ENCODE measurements around the gene SLC6A8.
"Not testable (repeated sequence)": the region's sequence is repeated elsewhere in the genome, so short reads cannot be mapped to it uniquely, and the experiment has no call there.

The SLC6A8 gene

DNA sequence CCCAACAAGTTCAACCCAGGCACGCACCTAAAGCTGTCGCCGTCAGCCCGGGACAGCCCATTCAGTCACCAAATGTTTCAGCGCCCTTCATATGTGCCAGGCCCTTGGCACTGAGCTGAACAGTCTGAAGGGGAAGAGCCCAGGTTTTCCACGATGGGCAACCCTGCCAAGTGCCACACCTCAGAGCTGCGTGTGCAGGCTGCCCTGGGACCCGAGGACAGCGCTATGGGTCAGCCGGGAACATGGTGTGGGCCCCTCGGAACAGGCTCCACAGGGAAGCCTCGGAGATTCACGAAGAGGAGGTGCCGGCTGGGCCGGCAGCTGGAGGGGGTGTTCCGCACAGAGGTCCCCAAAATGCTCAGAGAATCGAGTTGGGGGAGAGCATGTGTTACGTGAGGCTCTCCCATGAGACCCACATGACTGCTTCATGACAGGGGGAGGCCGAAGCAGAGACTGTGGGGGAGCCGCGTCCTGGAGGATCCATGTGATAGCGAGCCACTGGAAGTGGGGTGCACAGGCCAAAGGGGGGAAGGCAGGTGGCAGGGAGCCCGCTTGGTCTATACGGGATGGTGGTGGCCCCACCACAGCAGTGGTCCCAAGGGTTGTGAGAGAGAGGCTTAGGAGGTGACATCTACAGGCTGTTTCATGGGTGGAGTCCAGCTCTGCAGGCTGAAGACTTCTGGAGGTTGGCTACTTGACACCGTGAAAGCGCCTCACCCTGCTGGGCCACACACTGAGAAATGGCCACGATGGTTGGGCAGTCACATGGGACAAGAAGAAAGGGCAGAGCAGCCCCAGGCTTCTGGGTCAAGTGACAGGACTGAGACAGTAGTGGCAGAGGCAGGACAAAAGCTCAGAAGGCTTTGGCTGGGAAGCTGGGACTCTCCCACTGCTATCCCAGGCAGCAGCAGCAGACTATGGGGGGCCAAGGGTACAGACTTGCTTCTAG is 22.3 kb downstream of the SLC6A8 start:
- no peak for DNase-seq

GRCh38 chrX:153714256-153714655 is 26.5 kb downstream of the SLC6A8 start:
- no peak for DNase-seq

GRCh38 chrX:153717445-153717844 is 29.7 kb downstream of the SLC6A8 start:
- no peak for DNase-seq

DNA sequence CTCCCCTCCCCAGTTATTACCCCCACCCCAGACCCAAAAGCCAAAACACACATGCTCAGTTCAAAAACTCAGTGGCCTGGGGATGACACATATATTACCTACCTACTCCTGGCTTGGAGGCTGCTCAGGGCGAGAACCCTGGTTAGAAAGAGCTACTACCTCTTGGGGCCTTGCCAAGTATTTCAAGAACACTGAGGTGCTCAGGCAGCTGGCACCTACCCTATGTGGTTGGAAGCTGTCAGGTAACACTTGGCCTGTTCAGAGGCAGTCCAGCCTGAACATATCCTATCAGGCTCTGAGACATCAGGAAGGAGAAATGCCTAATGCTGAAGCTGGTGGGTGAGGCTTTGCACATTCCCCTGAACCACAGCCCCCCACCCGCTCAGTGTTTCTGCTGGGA is 31.5 kb downstream of the SLC6A8 start:
- no peak for DNase-seq

GRCh38 chrX:153719701-153720100 is 32.0 kb downstream of the SLC6A8 start:
- no peak for DNase-seq

GRCh38 chrX:153722704-153723350 is 35.1 kb downstream of the SLC6A8 start:
- DNase-seq, result no peak

DNA sequence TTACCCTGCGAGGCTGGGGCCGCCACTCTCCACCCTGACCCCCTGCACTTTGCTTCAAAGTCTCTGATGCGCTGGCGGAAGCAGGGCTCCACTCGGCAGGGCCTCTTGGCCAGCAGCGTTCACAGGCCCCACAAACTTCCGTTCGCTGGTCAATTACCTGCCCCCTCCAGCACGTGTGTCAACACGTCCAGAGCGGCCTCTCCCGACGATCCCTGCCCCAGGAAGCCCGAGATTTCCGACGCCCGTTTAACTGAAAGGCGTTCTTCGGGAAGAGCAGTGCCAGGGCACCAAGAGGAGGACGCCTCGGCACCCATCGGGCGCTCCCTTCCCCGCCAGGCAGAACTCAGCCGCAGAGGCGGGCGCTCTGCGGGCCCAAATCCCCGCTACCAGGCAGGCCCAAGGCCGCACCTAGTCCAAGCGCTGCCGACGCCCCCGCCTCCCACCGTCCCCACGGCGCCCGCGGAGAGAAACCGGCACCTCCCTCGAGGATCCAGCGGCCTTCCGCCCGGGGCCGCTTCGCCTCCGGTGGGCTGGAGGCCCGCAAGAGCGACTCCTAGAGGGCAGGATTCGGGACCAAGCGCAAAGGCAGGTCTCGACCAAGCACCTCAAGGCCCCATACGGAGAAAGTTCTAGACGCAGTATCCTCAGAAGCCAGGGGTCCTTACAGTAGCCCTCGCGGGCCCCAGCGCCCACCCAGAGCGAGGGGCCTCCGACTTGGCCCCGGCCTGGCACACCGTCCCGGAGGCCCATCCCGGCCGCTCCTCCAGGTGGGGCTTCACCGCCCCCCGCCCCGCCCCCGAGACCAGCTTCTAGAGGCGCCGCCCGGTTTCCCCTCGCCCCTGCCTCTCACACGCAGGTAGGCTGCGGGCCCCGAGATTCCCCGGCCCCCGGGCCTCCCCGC is 35.9 kb downstream of the SLC6A8 start:
- peak; percentile 54 for DNase-seq

DNA sequence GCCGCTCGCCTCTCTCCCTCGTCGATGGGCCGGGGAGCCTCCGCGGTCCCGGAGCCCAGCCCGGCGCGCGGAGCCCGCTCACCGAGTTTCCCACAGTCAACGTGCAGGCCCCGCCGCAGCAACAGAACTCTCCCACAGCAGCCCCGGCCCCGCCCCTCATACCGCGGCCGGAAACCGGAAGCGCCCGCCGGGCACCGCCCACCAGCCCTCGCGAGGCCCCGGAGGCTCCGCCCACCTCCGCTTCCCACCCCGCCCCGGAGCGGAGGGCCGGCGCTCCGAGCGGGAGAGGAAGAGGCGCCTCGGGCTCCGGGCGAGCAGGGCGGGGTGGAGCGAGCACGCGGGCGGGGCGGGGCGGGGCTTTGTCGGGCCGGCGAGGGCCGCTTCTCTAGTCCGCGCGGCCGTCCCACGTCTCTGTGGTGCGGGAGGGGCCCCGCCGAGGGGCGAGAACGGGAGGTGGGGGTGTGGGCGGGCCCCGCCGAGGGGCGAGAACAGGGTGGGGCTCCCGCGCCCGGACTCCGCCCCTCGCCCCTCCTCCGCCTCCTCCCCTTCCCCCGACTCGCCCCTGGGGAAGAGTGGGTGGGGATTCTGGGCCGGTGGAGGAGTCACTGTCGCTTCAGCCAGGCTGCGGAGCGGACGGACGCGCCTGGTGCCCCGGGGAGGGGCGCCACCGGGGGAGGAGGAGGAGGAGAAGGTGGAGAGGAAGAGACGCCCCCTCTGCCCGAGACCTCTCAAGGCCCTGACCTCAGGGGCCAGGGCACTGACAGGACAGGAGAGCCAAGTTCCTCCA is 36.7 kb downstream of the SLC6A8 start, which contains the start of the genes ABCD1 and BCAP31:
Gene ABCD1, plus strand, starts transcription at position 605 of the 787 bp plus-strand sequence. CDS start 411 bp downstream, outside the sequence.
Gene BCAP31, minus strand, starts transcription at position 136 of the 787 bp plus-strand sequence. CDS start 1,143 bp downstream, outside the sequence.
- DNase-seq, result peak; percentile 89

DNA sequence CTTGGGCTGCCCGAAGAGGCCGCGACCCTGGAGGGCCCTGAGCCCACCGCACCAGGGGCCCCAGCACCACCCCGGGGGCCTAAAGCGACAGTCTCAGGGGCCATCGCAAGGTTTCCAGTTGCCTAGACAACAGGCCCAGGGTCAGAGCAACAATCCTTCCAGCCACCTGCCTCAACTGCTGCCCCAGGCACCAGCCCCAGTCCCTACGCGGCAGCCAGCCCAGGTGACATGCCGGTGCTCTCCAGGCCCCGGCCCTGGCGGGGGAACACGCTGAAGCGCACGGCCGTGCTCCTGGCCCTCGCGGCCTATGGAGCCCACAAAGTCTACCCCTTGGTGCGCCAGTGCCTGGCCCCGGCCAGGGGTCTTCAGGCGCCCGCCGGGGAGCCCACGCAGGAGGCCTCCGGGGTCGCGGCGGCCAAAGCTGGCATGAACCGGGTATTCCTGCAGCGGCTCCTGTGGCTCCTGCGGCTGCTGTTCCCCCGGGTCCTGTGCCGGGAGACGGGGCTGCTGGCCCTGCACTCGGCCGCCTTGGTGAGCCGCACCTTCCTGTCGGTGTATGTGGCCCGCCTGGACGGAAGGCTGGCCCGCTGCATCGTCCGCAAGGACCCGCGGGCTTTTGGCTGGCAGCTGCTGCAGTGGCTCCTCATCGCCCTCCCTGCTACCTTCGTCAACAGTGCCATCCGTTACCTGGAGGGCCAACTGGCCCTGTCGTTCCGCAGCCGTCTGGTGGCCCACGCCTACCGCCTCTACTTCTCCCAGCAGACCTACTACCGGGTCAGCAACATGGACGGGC is 37.5 kb downstream of the SLC6A8 start:
- peak; percentile 24 for DNase-seq

- DNase-seq, result no peak
Measured at GRCh38 chrX:153725832-153726285, 38.1 kb downstream of the SLC6A8 start.

DNA sequence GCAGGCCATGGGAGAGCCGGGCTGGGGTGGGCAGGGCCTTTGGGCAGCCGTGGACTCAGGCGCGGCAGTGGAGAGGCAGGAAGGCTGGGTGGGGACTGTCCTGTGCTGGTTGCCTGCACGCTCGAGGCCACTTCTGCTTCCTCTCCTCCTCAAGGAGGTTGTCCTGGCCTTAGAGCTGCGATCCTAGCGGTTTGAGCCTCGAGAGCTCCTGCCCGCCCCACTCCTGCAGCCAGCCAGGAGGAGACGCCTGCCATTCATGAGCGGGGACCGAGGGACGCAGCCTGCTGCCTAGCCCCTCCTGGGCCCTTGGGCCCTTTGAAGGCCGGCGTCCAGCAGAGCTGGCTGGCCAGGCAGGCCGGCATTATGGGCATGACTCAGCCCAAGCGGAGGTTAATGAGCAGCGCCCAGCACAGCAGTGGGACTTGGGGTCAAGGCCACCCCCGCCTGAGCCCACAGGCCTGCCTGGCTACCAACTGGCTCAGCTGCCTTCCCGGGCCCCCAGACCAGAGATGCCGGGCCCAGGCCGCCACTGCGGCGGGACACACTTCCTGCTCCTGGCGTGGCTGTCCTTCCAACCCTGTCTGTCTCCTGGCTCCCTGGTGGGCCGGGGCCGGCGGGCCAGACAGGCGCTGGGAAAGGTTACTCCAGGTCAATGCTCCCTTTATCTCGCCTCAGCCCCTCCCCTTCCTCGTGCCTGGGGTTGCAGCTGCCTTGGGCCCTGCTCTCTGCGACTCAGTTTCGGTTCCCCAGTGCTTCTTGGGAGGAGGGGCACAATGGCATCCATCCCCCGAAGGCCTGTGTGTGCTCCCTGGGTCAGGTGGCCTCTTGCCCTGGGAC is 38.8 kb downstream of the SLC6A8 start:
- DNase-seq, result peak; percentile 41

- DNase-seq, result no peak
Measured at GRCh38 chrX:153727123-153727931, 39.6 kb downstream of the SLC6A8 start.

GRCh38 chrX:153728095-153728494 is 40.4 kb downstream of the SLC6A8 start:
- DNase-seq, result no peak

DNA sequence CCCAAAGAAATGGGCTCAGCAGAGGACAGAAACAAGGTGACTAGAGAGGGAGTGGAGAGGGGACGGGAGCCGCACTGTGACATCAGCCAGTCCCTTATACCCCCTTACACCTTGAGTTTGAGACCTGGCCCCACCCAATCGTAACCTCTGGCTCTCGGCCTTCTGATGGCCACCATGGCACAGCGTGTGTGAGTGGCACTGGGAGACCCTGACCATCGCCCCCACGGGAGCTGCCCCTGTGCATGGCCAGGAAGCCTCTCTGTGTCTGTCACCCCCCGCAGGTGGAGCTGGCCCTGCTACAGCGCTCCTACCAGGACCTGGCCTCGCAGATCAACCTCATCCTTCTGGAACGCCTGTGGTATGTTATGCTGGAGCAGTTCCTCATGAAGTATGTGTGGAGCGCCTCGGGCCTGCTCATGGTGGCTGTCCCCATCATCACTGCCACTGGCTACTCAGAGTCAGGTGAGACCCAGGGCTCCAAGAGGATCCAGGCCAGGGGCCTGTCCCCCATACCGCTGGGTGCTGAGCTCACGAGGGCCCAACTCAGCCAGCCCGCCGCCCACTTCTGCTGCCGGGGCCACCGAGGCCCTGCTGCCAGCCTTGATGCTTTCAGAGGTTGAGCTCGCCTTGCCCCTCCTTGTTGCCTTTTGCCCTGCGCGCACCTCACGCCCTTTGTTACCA is 41.4 kb downstream of the SLC6A8 start:
- no peak for DNase-seq

- DNase-seq, result not testable (repeated sequence)
Measured at GRCh38 chrX:153730115-153730514, 42.4 kb downstream of the SLC6A8 start.

DNA sequence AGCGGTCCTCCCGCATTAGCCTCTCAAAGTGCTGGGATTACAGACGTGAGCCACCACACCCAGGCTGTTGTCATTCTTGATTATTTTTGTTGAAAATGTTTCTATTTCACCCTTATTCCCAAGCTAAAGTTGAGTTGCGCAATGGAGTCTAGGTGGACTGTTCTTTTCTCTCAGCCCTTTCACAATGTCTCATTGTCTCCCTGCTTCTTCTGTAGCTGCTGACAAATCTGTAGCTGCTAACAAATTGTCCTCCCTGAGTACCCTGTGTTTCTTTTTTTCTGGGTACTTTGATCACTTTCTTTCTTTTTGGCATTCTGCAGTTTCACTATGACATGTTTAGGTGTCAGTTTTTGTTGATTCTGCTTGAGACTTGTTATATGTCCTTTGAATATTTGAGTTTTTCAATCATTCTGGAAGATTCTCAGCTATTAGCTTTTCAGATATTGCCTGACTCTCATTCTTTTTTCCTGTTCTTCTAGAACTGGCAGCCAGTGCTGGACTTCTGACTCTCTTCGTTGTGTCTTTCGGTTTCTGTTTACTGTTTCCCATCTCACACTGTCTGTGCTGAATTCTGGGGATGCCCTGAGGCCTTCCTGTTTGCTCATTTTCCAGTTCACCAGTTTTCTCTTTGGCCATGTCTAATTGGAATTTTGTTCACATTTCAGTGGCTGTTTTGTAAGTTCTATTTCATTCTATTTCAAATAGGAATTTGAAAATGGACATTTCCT is 43.6 kb downstream of the SLC6A8 start:
- no peak for DNase-seq

- no peak for DNase-seq
Measured at GRCh38 chrX:153731845-153732215, 44.1 kb downstream of the SLC6A8 start.

DNA sequence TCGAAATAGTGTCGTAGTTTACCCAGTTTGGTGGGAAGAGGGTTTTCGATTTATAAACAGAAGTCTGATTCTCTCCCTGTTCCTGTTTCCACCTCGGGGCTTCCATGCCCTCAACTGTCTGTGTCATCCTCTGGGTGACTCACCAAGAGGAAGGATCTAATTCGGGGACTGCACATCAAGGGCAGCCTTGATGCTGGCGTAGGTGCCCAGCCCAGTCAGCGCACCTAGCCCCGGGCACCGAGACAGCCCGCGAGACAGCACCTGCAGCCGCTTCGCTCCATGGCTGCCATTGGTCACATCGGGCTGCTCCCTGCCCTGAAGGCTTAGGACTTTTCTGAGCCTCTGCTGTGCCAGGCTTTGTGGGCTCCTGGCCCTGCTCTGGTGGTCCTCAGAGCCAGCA is 44.7 kb downstream of the SLC6A8 start:
- DNase-seq, result no peak
